K562 (cell line): ENCODE measurements around the gene VILL. TPM values are rescaled to one million over a fixed set of nuclear protein-coding genes. Genes with fewer than 3 reads are reported as not detected.
A peak's percentile ranks its signal among the peaks of the same experiment; 100 is the strongest.

Experiments used
- CEBPG ChIP-seq, 3 experiments: fragments of 200-800 bp in 1 of 3; sonication (Bioruptor generic) in 1 of 3; sonication (generic) in 1 of 3; formaldehyde crosslinking in 1 of 3; IDR thresholded peaks in 2 of 3; conservative IDR thresholded peaks in 1 of 3; 2 replicates each; pipeline versions ENCODE4 v1.6.1 to v1.8.0; 2016 to 2022; ENCODE audit warnings: missing compliant biosample characterization in 2 of 3, missing genetic modification characterization in 2 of 3, mild to moderate bottlenecking in 1 of 3, missing genetic modification reagents in 1 of 3
- GTF2F1 ChIP-seq: IDR thresholded peaks from 2 replicates; pipeline ENCODE4 v1.6.1; 2011; ENCODE audit warnings: low read depth, low read length, improper control_type of control experiment
- POLR2A ChIP-seq: fragments of 450-650 bp; conservative IDR thresholded peaks from 2 replicates; pipeline ENCODE4 v1.6.1; 2016
- RNF2 ChIP-seq: sonication (generic); IDR thresholded peaks from 2 replicates; pipeline ENCODE4 v1.6.1; 2016
- TEAD4 ChIP-seq, 2 experiments: sonication (generic) in 1 of 2; formaldehyde crosslinking in 1 of 2; IDR thresholded peaks; 2 replicates each; pipeline versions ENCODE4 v1.6.1 to v1.8.0; 2012 to 2022; ENCODE audit warnings: borderline replicate concordance in 1 of 2, inconsistent platforms in 1 of 2, low read length in 1 of 2, mild to moderate bottlenecking in 1 of 2, missing genetic modification reagents in 1 of 2
- polyA plus RNA-seq, 8 experiments: library from polyadenylated mRNA; depleted of rRNA in 4 of 8; stranded (reverse) in 5 of 8; unstranded in 3 of 8; fragments of >200 nt; fragmentation: Nextera tagmentation in 2 of 8; fragmentation: Illumina TruSeq in 1 of 8; extraction: Ambion mirVana in 2 of 8; extraction: Trizol in 1 of 8; gene quantifications; 2 replicates each; pipeline versions ENCODE4 v1.2.1 to v1.2.3, GENCODE V29; 2011 to 2014; ENCODE audit warnings: inconsistent platforms in 1 of 8, missing spikeins in 1 of 8
- total RNA-seq, 7 experiments: library from RNA; depleted of rRNA in 6 of 7; stranded (reverse); fragments of >200 nt in 6 of 7; fragmentation: Illumina TruSeq in 2 of 7; extraction: Trizol in 2 of 7; gene quantifications; 2 replicates each; pipeline versions ENCODE4 v1.2.1 to v1.2.3, GENCODE V29; 2011 to 2021; ENCODE audit warnings: low replicate concordance in 1 of 7
- TF ChIP-seq, protein P1 (sequence below), 2 experiments: fragments of 450-650 bp in 1 of 2; sonication (generic) in 1 of 2; formaldehyde crosslinking in 1 of 2; IDR thresholded peaks; 2 replicates each; pipeline versions ENCODE4 v1.7.1 to v1.9.0; 2016 to 2022; ENCODE audit warnings: inconsistent platforms in 1 of 2, mild to moderate bottlenecking in 1 of 2, missing genetic modification reagents in 1 of 2
- TF ChIP-seq, protein P2 (sequence below), 2 experiments: fragments of 450-650 bp in 1 of 2; sonication (generic) in 1 of 2; formaldehyde crosslinking in 1 of 2; IDR thresholded peaks in 1 of 2; conservative IDR thresholded peaks in 1 of 2; 2 replicates each; pipeline versions ENCODE4 v1.6.1 to v1.8.1; 2016 to 2023; ENCODE audit warnings: mild to moderate bottlenecking in 2 of 2, moderate library complexity in 2 of 2, inconsistent platforms in 1 of 2, missing genetic modification reagents in 1 of 2
- TF ChIP-seq, protein P3 (sequence below): fragments of 450-650 bp; IDR thresholded peaks from 2 replicates; pipeline ENCODE4 v1.7.1; 2018; ENCODE audit warnings: mild to moderate bottlenecking, low read depth; ENCODE audit not compliant: partially characterized antibody
- TF ChIP-seq, protein P4 (sequence below): sonication (generic); formaldehyde crosslinking; IDR thresholded peaks from 2 replicates; pipeline ENCODE4 v1.8.0; 2022; ENCODE audit warnings: missing genetic modification reagents, mild to moderate bottlenecking, borderline replicate concordance

VILL gene
- total and polyA plus RNA-seq, 9 of the 15 experiments (the other 6 are each of a cell fraction or from before 2014, with no cell fraction given), result 0.11 to 16.0 (median 8.8) TPM

DNA sequence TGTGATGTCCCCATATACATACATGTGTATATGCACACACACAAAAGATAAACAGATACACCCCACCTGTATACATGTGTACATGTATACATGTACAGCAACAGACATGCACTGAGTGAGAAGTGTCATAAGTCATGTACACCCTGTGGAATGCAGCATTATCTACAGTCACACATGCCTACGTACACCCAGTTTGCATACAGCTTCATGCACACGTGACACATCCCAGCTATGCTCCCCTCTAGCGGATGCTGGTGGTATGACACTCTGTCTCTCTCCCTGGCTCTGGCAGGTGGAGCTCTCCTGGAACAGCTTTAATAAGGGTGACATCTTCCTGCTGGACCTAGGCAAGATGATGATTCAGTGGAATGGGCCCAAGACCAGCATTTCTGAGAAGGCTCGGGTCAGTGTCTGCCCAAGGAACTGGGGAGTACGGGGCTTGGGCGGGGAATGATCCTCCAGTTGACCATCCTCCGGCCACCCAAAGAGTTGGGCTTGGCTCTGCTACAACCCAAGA is 6.3 kb downstream of the VILL start (continued):
- TF ChIP-seq, protein P1, sequence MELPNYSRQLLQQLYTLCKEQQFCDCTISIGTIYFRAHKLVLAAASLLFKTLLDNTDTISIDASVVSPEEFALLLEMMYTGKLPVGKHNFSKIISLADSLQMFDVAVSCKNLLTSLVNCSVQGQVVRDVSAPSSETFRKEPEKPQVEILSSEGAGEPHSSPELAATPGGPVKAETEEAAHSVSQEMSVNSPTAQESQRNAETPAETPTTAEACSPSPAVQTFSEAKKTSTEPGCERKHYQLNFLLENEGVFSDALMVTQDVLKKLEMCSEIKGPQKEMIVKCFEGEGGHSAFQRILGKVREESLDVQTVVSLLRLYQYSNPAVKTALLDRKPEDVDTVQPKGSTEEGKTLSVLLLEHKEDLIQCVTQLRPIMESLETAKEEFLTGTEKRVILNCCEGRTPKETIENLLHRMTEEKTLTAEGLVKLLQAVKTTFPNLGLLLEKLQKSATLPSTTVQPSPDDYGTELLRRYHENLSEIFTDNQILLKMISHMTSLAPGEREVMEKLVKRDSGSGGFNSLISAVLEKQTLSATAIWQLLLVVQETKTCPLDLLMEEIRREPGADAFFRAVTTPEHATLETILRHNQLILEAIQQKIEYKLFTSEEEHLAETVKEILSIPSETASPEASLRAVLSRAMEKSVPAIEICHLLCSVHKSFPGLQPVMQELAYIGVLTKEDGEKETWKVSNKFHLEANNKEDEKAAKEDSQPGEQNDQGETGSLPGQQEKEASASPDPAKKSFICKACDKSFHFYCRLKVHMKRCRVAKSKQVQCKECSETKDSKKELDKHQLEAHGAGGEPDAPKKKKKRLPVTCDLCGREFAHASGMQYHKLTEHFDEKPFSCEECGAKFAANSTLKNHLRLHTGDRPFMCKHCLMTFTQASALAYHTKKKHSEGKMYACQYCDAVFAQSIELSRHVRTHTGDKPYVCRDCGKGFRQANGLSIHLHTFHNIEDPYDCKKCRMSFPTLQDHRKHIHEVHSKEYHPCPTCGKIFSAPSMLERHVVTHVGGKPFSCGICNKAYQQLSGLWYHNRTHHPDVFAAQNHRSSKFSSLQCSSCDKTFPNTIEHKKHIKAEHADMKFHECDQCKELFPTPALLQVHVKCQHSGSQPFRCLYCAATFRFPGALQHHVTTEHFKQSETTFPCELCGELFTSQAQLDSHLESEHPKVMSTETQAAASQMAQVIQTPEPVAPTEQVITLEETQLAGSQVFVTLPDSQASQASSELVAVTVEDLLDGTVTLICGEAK (IDR thresholded peaks at IDR 0.05), result 0 out of 2 replicates have a peak, but pooled peaks have one; percentile 43
- TF ChIP-seq, protein P1 (CRISPR knock-in tag; IDR thresholded peaks at IDR 0.05), result no peak
- TF ChIP-seq, protein P2, sequence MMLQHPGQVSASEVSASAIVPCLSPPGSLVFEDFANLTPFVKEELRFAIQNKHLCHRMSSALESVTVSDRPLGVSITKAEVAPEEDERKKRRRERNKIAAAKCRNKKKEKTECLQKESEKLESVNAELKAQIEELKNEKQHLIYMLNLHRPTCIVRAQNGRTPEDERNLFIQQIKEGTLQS (IDR thresholded peaks at IDR 0.05), result peak; percentile 57
- TF ChIP-seq, protein P2 (CRISPR knock-in tag; conservative IDR thresholded peaks at IDR 0.05), result peak; percentile 70; the same call in 1 of the 2 replicates
- peak; percentile 90 for TF ChIP-seq TEAD4 (IDR thresholded peaks at IDR 0.05; ENCODE audit: low read length)
- no peak for TF ChIP-seq TEAD4 (CRISPR knock-in tag; IDR thresholded peaks at IDR 0.05; ENCODE audit: borderline replicate concordance)
- 0 out of 2 replicates have a peak, but pooled peaks have one; percentile 42 for TF ChIP-seq RNF2
- TF ChIP-seq GTF2F1, result no peak
- TF ChIP-seq, protein P3, sequence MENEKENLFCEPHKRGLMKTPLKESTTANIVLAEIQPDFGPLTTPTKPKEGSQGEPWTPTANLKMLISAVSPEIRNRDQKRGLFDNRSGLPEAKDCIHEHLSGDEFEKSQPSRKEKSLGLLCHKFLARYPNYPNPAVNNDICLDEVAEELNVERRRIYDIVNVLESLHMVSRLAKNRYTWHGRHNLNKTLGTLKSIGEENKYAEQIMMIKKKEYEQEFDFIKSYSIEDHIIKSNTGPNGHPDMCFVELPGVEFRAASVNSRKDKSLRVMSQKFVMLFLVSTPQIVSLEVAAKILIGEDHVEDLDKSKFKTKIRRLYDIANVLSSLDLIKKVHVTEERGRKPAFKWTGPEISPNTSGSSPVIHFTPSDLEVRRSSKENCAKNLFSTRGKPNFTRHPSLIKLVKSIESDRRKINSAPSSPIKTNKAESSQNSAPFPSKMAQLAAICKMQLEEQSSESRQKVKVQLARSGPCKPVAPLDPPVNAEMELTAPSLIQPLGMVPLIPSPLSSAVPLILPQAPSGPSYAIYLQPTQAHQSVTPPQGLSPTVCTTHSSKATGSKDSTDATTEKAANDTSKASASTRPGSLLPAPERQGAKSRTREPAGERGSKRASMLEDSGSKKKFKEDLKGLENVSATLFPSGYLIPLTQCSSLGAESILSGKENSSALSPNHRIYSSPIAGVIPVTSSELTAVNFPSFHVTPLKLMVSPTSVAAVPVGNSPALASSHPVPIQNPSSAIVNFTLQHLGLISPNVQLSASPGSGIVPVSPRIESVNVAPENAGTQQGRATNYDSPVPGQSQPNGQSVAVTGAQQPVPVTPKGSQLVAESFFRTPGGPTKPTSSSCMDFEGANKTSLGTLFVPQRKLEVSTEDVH, result peak; percentile 67
- TF ChIP-seq, protein P4, sequence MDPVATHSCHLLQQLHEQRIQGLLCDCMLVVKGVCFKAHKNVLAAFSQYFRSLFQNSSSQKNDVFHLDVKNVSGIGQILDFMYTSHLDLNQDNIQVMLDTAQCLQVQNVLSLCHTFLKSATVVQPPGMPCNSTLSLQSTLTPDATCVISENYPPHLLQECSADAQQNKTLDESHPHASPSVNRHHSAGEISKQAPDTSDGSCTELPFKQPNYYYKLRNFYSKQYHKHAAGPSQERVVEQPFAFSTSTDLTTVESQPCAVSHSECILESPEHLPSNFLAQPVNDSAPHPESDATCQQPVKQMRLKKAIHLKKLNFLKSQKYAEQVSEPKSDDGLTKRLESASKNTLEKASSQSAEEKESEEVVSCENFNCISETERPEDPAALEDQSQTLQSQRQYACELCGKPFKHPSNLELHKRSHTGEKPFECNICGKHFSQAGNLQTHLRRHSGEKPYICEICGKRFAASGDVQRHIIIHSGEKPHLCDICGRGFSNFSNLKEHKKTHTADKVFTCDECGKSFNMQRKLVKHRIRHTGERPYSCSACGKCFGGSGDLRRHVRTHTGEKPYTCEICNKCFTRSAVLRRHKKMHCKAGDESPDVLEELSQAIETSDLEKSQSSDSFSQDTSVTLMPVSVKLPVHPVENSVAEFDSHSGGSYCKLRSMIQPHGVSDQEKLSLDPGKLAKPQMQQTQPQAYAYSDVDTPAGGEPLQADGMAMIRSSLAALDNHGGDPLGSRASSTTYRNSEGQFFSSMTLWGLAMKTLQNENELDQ, result no peak
- no peak for TF ChIP-seq POLR2A
- TF ChIP-seq CEBPG (CRISPR knock-in tag; IDR thresholded peaks at IDR 0.05), result no peak
- no peak for TF ChIP-seq CEBPG (tag; conservative IDR thresholded peaks at IDR 0.05 in 1 of 2, IDR thresholded peaks at IDR 0.05 in 1 of 2)
